ENCODE results near the gene B3GALT4. TPM values are rescaled to one million over a fixed set of nuclear protein-coding genes. Genes with fewer than 3 reads are reported as not detected.

B3GALT4 gene
- total and polyA plus RNA-seq, 2 donors (not counting 1 experiment from before 2014, with no cell fraction given), result 10.2 to 44.1 TPM

DNA sequence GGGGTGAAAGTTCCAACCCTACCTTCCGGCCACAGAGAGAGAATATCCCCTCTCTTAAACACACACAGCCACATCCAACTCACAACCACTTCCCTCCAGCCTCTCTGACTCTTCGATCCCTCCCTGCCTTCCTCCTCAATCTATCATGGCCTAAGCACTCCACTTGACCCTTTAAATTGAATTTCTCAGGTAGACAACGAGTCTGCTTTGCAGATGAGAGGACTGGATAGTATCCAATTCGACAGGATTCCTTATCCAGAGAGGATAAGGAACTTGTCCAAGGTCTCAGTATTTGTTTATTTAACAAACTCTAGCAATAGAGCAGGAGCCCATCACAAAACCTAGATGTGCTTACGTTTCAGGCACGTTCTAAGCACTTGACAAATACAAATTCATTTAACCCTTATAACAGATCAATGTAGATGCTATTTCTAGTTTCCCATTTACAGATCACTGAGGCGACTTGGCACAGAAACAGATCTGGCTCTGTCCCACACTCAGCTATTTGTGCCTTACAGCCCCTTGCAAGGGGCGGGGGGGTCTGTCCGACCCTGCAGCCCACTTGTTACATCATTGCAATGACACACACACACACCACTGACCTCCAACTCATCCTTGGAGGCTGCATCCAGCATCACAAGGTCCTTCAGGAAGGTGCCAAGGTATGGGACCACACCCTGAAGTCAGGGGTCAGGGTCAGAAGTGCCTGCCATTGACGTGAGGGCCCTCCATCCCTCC lies 17.3 kb downstream of the B3GALT4 start:
- TF ChIP-seq CTCF (IDR thresholded peaks at IDR 0.05) (no peak), EZH2 (IDR thresholded peaks at IDR 0.05; ENCODE audit: borderline replicate concordance, insufficient read depth, low read depth, low read length, poor library complexity, severe bottlenecking) (no peak)
- peaks cover 20% of the 10 kb centered on the region for H4K20me1 ChIP-seq (ENCODE audit: control insufficient read depth, insufficient read depth, low read length, poor library complexity, severe bottlenecking)
- Mint-ChIP-seq H3K4me3 (no peak overlapping the region), H3K27me3 (no peaks in the 10 kb centered on the region), H3K9me3 (ENCODE audit: insufficient read depth) (no peaks in the 10 kb centered on the region), H3K4me1 (peaks cover 38% of the 10 kb centered on the region), H3K27ac (peak overlapping the region; percentile 53)
- H3K79me2 ChIP-seq (ENCODE audit: control insufficient read depth, insufficient read depth, low read length), result peaks cover 25% of the 10 kb centered on the region
- ChIA-PET CTCF (interaction anchor here (1.8 kb wide), 1 partner anchor 17 kb away, joined by 4 read pairs; the partner anchor contains the start of gene B3GALT4), POLR2A (interaction anchor here (0.5 kb wide), 1 partner anchor 96 kb away, joined by 6 read pairs; no protein-coding TSS in a partner anchor)
- ATAC-seq (ENCODE audit: low read depth), result no peak
- no peaks in the 10 kb centered on the region for H3K9me3 ChIP-seq (ENCODE audit: control extremely low read depth in 1 of 3, control insufficient read depth in 2 of 3, insufficient read depth in 1 of 3, low read length in 2 of 3)
- H2AFZ ChIP-seq (ENCODE audit: insufficient read depth, low read depth, low read length, poor library complexity, severe bottlenecking), result no peak overlapping the region
- H3K4me3 ChIP-seq (ENCODE audit: control extremely low read depth in 1 of 5, extremely low read depth in 1 of 5, insufficient read depth in 1 of 5, low read depth in 2 of 5, low read length in 4 of 5), result no peak overlapping the region
- H3K27me3 ChIP-seq (replicated peaks in 1 of 4; ENCODE audit: control extremely low read depth in 1 of 4, control insufficient read depth in 3 of 4, insufficient read depth in 4 of 4, low read length in 3 of 4), result no peaks in the 10 kb centered on the region
- H3K36me3 ChIP-seq (replicated peaks in 1 of 2; ENCODE audit: control extremely low read depth in 1 of 2, control insufficient read depth in 1 of 2, extremely low read depth in 1 of 2, insufficient read depth in 2 of 2, low read length in 1 of 2), result peaks cover 0 to 60% of the 10 kb centered on the region in 2 experiments
- intact Hi-C loops (cut with micrococcal nuclease), result no loop called here
- no peak for DNase-seq
- no peak overlapping the region for H3K4me2 ChIP-seq (replicated peaks; ENCODE audit: low read depth, low read length, poor library complexity, severe bottlenecking)
- peaks cover 16 to 26% of the 10 kb centered on the region in 2 donors for H3K4me1 ChIP-seq (ENCODE audit: control insufficient read depth in 2 of 2, insufficient read depth in 2 of 2, low read length in 2 of 2)
- WGBS (ENCODE audit: insufficient coverage), result 95% methylated on average over 8 of the region's 10 CpGs
- no peak overlapping the region for H3K27ac ChIP-seq (ENCODE audit: low read length in 2 of 2)
- H3K9ac ChIP-seq (ENCODE audit: low read length), result no peak overlapping the region

Measured in B cell (primary cell).